Erythroblast (primary cell): Measurements from ENCODE around the gene RBM23.

Experiments
- GATA1 ChIP-seq: IDR thresholded peaks from 2 replicates; pipeline ENCODE4 v1.6.1; 2011; ENCODE audit warnings: low read depth, mild to moderate bottlenecking, control low read depth, low read length, moderate library complexity
- POLR2A ChIP-seq: IDR thresholded peaks from 2 replicates; pipeline ENCODE4 v1.6.1; 2011; ENCODE audit warnings: mild to moderate bottlenecking, low read length

DNA sequence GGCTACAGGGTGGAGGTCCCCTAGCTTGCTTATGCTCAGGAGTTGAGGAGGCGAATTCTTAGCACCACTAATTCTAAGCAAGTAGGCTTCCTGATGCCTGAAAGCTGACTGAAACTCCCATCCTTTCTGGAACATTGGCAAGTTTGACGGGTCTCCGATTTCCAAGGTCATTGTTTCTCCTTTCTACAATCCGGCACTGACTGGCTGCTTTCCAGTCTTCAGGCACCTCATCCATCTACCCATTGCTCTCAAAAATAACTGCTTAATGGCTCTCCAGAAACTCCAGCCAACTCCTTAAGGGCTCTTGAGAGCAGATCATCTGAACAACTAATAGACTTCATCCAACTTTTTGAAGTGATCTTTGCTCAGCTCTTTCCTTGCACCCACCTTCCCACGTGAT is 22.6 kb downstream of the RBM23 start:
- no peak for TF ChIP-seq POLR2A
- TF ChIP-seq GATA1, result no peak
